HG03064 (cell line): Measurements from ENCODE around the gene CALHM6.
A peak's percentile ranks its signal among the peaks of the same experiment; 100 is the strongest.

Source experiments
- ATAC-seq: cut with Tn5 transposase; IDR thresholded peaks from one replicate; pipeline ENCODE4 v1.9.1; 2021; ENCODE audit warnings: low read depth; ENCODE audit not compliant: unreplicated experiment

Gene CALHM6

GRCh38 chr6:116444575-116444974 is 16.6 kb upstream of the CALHM6 start:
- no peak for ATAC-seq

GRCh38 chr6:116445102-116445501 is 16.1 kb upstream of the CALHM6 start:
- no peak for ATAC-seq

GRCh38 chr6:116446399-116446798 is 14.8 kb upstream of the CALHM6 start:
- ATAC-seq, result no peak

GRCh38 chr6:116447052-116447451 is 14.1 kb upstream of the CALHM6 start:
- ATAC-seq, result no peak

GRCh38 chr6:116447496-116448011 is 13.6 kb upstream of the CALHM6 start:
- no peak for ATAC-seq

- ATAC-seq, result no peak
Observed at GRCh38 chr6:116449565-116449964, 11.6 kb upstream of the CALHM6 start.

GRCh38 chr6:116450185-116450710 is 10.9 kb upstream of the CALHM6 start:
- no peak for ATAC-seq

- peak; percentile 73 for ATAC-seq
Observed at GRCh38 chr6:116450769-116451740, 10.1 kb upstream of the CALHM6 start.

GRCh38 chr6:116451916-116452315 is 9.3 kb upstream of the CALHM6 start:
- no peak for ATAC-seq

- no peak for ATAC-seq
Observed at GRCh38 chr6:116452531-116452930, 8.6 kb upstream of the CALHM6 start.

GRCh38 chr6:116456106-116456505 is 5.1 kb upstream of the CALHM6 start:
- ATAC-seq, result no peak

GRCh38 chr6:116456927-116457326 is 4.2 kb upstream of the CALHM6 start:
- no peak for ATAC-seq

- ATAC-seq, result no peak
Observed at GRCh38 chr6:116458264-116458663, 2.9 kb upstream of the CALHM6 start.

GRCh38 chr6:116459927-116460326 is 1.2 kb upstream of the CALHM6 start:
- ATAC-seq, result no peak

- peak; percentile 90 for ATAC-seq
Observed at GRCh38 chr6:116461932-116462885, 1.0 kb downstream of the CALHM6 start.

- ATAC-seq, result no peak
Observed at GRCh38 chr6:116463301-116463700, 2.1 kb downstream of the CALHM6 start.

- no peak for ATAC-seq
Observed at GRCh38 chr6:116465246-116465645, 4.1 kb downstream of the CALHM6 start.

GRCh38 chr6:116467096-116467495 is 5.9 kb downstream of the CALHM6 start:
- ATAC-seq, result no peak

GRCh38 chr6:116467514-116467913 is 6.3 kb downstream of the CALHM6 start:
- ATAC-seq, result no peak

GRCh38 chr6:116468293-116468692 is 7.1 kb downstream of the CALHM6 start:
- no peak for ATAC-seq

GRCh38 chr6:116471531-116471930 is 10.4 kb downstream of the CALHM6 start:
- no peak for ATAC-seq
